Fibroblast of lung (primary cell): ENCODE data around the gene RALGAPB.

Experiments
- CTCF ChIP-seq, 2 donors: IDR thresholded peaks in 1 of 2; conservative IDR thresholded peaks in 1 of 2; 1 replicate in 1 of 2; 2 replicates in 1 of 2; pipeline ENCODE4 v1.5.1; 2011 to 2012; ENCODE audit warnings: low read length in 2 of 2, control low read depth in 1 of 2, inconsistent platforms in 1 of 2, low read depth in 1 of 2, mild to moderate bottlenecking in 1 of 2
- EZH2 ChIP-seq: IDR thresholded peaks from 2 replicates; pipeline ENCODE4 v1.5.1; 2012; ENCODE audit warnings: low read length, control low read depth, mild to moderate bottlenecking; ENCODE audit errors: missing control alignments

- no peak for TF ChIP-seq CTCF (conservative IDR thresholded peaks at IDR 0.05 in 1 of 2, IDR thresholded peaks at IDR 0.05 in 1 of 2; ENCODE audit: low read depth in 1 of 2, low read length in 2 of 2)
- no peak for TF ChIP-seq EZH2
Measured at GRCh38 chr20:38581013-38581412, 108.4 kb downstream of the RALGAPB start, which contains the start of gene ADIG.
